Astrocyte (in vitro differentiated cells and primary cell): ENCODE data around the gene NOP58.

Experiments
- EZH2 ChIP-seq: IDR thresholded peaks from 2 replicates; pipeline ENCODE4 v1.6.1; 2012; ENCODE audit warnings: mild to moderate bottlenecking, low read length, inconsistent platforms; ENCODE audit not compliant: insufficient read depth
- TF ChIP-seq, protein P1 (sequence below): IDR thresholded peaks from 2 replicates; pipeline ENCODE4 v1.5.1; 2011; ENCODE audit warnings: low read depth, mild to moderate bottlenecking, inconsistent platforms, low read length, moderate library complexity; ENCODE audit not compliant: insufficient read depth

DNA sequence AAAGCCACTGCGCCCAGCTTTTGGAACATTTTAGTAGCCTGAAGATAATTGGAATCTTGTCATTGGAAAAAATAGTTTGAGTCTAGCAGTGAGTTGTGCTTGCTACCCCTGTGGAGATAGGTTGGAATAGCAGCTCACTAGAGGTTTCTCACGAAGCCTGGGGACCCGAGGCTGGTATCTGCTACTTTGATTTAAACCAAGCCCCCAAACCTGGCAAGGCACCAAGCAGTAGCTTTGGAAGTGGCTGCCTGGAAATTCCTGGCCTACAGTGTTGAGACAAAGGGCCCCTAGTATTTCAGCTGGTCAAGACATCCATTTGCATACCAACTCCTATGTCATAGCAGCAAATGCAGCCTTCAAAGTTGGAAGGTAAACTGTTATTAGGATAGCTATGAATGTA lies 42.1 kb downstream of the NOP58 start:
- TF ChIP-seq, protein P1, sequence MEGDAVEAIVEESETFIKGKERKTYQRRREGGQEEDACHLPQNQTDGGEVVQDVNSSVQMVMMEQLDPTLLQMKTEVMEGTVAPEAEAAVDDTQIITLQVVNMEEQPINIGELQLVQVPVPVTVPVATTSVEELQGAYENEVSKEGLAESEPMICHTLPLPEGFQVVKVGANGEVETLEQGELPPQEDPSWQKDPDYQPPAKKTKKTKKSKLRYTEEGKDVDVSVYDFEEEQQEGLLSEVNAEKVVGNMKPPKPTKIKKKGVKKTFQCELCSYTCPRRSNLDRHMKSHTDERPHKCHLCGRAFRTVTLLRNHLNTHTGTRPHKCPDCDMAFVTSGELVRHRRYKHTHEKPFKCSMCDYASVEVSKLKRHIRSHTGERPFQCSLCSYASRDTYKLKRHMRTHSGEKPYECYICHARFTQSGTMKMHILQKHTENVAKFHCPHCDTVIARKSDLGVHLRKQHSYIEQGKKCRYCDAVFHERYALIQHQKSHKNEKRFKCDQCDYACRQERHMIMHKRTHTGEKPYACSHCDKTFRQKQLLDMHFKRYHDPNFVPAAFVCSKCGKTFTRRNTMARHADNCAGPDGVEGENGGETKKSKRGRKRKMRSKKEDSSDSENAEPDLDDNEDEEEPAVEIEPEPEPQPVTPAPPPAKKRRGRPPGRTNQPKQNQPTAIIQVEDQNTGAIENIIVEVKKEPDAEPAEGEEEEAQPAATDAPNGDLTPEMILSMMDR, result no peak
- TF ChIP-seq EZH2, result no peak
